Measurements from ENCODE around the gene HRCT1.

- no peak for TF ChIP-seq CTCF (conservative IDR thresholded peaks at IDR 0.05; ENCODE audit: low read depth, low read length)
- no peak for TF ChIP-seq EZH2 (IDR thresholded peaks at IDR 0.05; ENCODE audit: borderline replicate concordance, low read depth, low read length, poor library complexity, severe bottlenecking)
These were observed 42.9 kb downstream of the HRCT1 start for GRCh38 chr9:35948901-35949318.
